ENCODE data around the gene SLCO4A1. TPM values are rescaled to one million over a fixed set of nuclear protein-coding genes. Genes with fewer than 3 reads are reported as not detected.

SLCO4A1 gene
- total and polyA plus RNA-seq, 2 of the 4 experiments (the other 2 are of a cell fraction) = 0.72 to 1.1 TPM

- H3K4me3 ChIP-seq (ENCODE audit: insufficient read depth, low read depth, low read length) = no peak overlapping the region
- ATAC-seq (ENCODE audit: low read depth) (no peak), DNase-seq (no peak)
- H3K56ac ChIP-seq (ENCODE audit: extremely low read depth, insufficient read depth, low read length) = no peak overlapping the region
- H2AK5ac ChIP-seq (ENCODE audit: low read depth, low read length) = no peak overlapping the region
- WGBS, 2 experiments (ENCODE audit: extremely low coverage in 2 of 2, insufficient read length in 1 of 2) = 85% methylated on average over 13 of the region's 15 CpGs; no CpG with 5 or more reads in 1 of the 2 experiments
- intact Hi-C loops (cut with micrococcal nuclease) (no loop called here), in situ Hi-C loops (cut with MboI; ENCODE audit: low sequenced_read_pairs) (no loop called here), dilution Hi-C loops (cut with HindIII; ENCODE audit: low sequenced_read_pairs, unreplicated experiment) (no loop called here)
- H3K18ac ChIP-seq (ENCODE audit: low read depth, low read length) = no peak overlapping the region
- no peaks in the 10 kb centered on the region for H3K9me1 ChIP-seq (ENCODE audit: insufficient read depth, low read length)
- no peak overlapping the region for H3K27ac ChIP-seq (ENCODE audit: insufficient read depth, low read length)
- no peaks in the 10 kb centered on the region for H3K4me1 ChIP-seq (ENCODE audit: control insufficient read depth, insufficient read depth, low read length)
- H3K27me3 ChIP-seq (ENCODE audit: control insufficient read depth, insufficient read depth, low read length) = peaks cover 80% of the 10 kb centered on the region
- no peak overlapping the region for H2BK5ac ChIP-seq (ENCODE audit: low read depth, low read length, poor library complexity, severe bottlenecking)
- no peaks in the 10 kb centered on the region for H3K36me3 ChIP-seq (ENCODE audit: control insufficient read depth, insufficient read depth, low read length)
- CTCF ChIA-PET = no interaction called here
- no peak overlapping the region for H4K8ac ChIP-seq (ENCODE audit: low read depth in 2 of 2, low read length in 2 of 2)
- no peak overlapping the region for H4K91ac ChIP-seq (ENCODE audit: insufficient read depth, low read depth, low read length)
- H3K23ac ChIP-seq (ENCODE audit: low read depth, low read length) = no peak overlapping the region
- no peaks in the 10 kb centered on the region for H3K9me3 ChIP-seq (ENCODE audit: control insufficient read depth, insufficient read depth, low read length)
- no peaks in the 10 kb centered on the region for H3K79me1 ChIP-seq (ENCODE audit: low read depth in 1 of 2, low read length in 2 of 2)
- H3K4ac ChIP-seq (ENCODE audit: low read depth, low read length) = no peak overlapping the region
- no peak overlapping the region for H2BK15ac ChIP-seq (ENCODE audit: low read depth, low read length)
- H3K4me2 ChIP-seq (ENCODE audit: low read depth, low read length) = no peak overlapping the region
- H3K9ac ChIP-seq (ENCODE audit: low read depth, low read length) = no peak overlapping the region
- no peak overlapping the region for H2AK9ac ChIP-seq (replicated peaks; ENCODE audit: low read depth, low read length, poor library complexity)
- H2BK20ac ChIP-seq (ENCODE audit: low read depth, low read length) = no peak overlapping the region
- H2AFZ ChIP-seq (replicated peaks; ENCODE audit: low read length, poor library complexity) = no peak overlapping the region
- no peak overlapping the region for H4K5ac ChIP-seq (ENCODE audit: low read depth, low read length)
- no TSS peak for BruUV-seq (replicated peaks)
- POLR2A ChIA-PET (ENCODE audit: unreplicated experiment) = no interaction called here
- H2BK120ac ChIP-seq (ENCODE audit: low read depth, low read length) = no peak overlapping the region
- no peaks in the 10 kb centered on the region for H4K20me1 ChIP-seq (ENCODE audit: insufficient read depth, low read length)
- H3K14ac ChIP-seq (replicated peaks; ENCODE audit: low read depth, low read length) = no peak overlapping the region
- TF ChIP-seq FOS (IDR thresholded peaks at IDR 0.05; ENCODE audit: low read depth, low read length) (no peak), MAFK (IDR thresholded peaks at IDR 0.05; ENCODE audit: low read depth, low read length) (no peak), CHD1 (IDR thresholded peaks at IDR 0.05; ENCODE audit: low read depth, low read length) (no peak), RCOR1 (IDR thresholded peaks at IDR 0.05; ENCODE audit: insufficient replicate concordance, low read length) (no peak), SMC3 (IDR thresholded peaks at IDR 0.05; ENCODE audit: low read depth, low read length) (no peak), MAZ (IDR thresholded peaks at IDR 0.05; ENCODE audit: borderline replicate concordance, low read depth, low read length) (no peak), MXI1 (IDR thresholded peaks at IDR 0.05; ENCODE audit: borderline replicate concordance, low read depth, low read length) (no peak), RFX5 (IDR thresholded peaks at IDR 0.05; ENCODE audit: low read depth, low read length) (no peak), BHLHE40 (IDR thresholded peaks at IDR 0.05; ENCODE audit: low read depth, low read length) (no peak), RAD21 (IDR thresholded peaks at IDR 0.05; ENCODE audit: low read length) (no peak), CEBPB (IDR thresholded peaks at IDR 0.05; ENCODE audit: low read depth, low read length) (no peak), CTCF (conservative IDR thresholded peaks at IDR 0.05; ENCODE audit: low read depth, low read length) (no peak), ELK1 (IDR thresholded peaks at IDR 0.05; ENCODE audit: borderline replicate concordance, low read depth, low read length) (no peak), NFE2L2 (IDR thresholded peaks at IDR 0.05; ENCODE audit: low read depth, low read length) (no peak), POLR2A (IDR thresholded peaks at IDR 0.05; ENCODE audit: low read depth, low read length) (no peak)
- TF ChIP-seq, protein P1, sequence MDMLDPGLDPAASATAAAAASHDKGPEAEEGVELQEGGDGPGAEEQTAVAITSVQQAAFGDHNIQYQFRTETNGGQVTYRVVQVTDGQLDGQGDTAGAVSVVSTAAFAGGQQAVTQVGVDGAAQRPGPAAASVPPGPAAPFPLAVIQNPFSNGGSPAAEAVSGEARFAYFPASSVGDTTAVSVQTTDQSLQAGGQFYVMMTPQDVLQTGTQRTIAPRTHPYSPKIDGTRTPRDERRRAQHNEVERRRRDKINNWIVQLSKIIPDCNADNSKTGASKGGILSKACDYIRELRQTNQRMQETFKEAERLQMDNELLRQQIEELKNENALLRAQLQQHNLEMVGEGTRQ (IDR thresholded peaks at IDR 0.05; ENCODE audit: low read depth, low read length) = no peak
Measured at GRCh38 chr20:62635232-62635631, 7.1 kb upstream of the SLCO4A1 start.

All from IMR-90 (cell line).